GM21515 (cell line): ENCODE measurements around the gene TMEM9.

ENCODE experiments used
- ATAC-seq: cut with Tn5 transposase; IDR thresholded peaks from one replicate; pipeline ENCODE4 v1.9.1; 2021; ENCODE audit not compliant: unreplicated experiment

TMEM9 gene

DNA sequence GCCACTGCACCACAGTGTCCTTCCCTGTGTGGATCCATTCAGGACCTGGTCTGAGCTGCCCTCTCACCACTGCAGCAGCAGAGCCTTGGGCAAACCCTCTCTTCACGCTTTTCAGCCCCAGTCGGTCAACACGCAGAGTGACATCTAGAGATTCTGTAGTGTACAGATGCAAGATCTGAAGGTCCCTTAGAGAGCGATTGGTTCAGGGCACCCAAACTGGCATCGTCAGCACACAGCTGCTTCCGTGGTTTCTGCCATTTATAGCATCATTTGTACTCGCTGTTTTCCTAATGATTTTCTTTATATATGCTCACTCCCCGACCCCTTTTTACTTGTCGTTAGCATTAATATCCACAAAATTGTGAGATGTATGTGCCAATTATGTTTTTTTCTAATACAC lies 25.8 kb downstream of the TMEM9 start:
- ATAC-seq = no peak

DNA sequence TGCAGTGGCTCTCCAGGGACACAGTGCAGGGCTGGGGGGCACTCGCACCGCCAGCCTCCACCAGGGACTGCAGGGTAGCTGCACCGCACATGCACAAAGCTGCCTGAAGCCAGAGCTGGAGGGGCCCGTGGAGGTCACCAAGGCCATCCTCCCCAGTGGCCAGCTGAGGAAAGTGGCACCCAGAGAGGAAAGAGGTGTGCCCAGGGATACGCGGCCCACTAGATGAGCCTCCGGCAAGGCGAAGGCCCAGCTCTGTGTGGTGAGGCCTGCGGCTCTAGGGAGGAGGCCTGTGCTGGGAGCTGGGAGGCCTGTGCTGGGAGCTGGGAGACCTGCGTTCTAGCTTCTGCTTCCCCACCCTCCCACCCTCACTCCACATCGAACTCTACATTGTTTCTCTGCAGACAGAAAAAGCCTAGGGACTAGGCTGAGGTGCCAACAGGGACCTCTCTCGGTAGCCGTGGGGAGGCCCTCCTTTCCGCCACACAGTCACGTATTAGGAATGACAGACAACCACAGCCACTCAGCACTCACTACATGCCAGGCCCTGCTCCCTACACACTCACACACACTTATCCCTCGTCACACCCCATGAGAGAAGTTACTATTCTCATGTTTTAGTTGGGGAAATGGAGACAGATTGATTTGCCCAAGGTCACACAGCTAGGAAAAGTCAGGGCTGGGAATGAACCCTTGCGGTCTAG lies 26.4 kb downstream of the TMEM9 start:
- ATAC-seq = no peak

DNA sequence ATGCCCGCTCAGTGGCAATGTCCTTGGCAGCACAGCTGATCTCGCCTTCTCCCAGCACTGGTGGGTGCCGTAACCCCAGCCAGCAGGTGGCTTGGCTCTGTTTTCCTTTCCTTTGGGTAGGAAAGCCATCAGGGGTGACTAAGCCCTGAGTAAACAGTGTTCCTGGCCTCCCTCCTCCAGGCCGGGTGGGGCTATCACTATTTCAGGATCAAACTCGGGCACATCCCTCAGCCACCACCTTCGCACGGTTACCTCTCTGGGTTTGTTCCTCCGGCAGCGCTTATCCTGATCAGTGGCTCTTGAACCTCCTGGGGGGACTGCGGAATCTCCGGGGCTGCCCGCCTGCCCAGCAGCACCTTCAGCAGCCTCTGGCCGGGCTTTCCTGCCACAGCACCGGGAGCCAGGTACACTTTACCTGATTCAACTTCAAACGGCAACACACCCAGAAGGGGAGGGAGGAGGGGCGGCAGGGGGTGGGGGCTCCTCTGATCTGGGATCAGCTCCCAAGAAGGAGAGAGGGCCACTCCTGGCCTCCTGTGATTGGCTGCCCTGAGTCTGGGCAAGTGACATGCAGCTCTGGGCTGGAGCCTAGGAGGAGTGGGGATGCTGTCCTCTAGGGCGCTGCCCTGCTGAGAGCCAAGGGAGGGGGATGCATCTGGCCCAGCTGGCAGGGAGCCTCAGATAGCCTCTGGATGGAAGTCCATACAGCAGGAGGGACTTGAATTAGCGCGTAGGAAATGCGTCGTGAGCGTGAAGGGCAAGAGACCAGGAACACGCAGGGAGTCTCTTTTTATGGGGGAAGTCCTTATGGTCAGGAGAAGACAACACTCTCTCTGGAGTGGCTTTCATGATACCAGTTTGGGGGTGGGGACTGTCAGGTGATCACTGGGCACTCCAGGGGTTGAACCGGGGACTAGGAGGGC lies 27.2 kb downstream of the TMEM9 start, which contains the start of gene ASCL5:
Gene ASCL5, minus strand, starts transcription at position 353 of the 923 bp plus-strand sequence. CDS start 11,812 bp downstream, outside the sequence.
- ATAC-seq = no peak

DNA sequence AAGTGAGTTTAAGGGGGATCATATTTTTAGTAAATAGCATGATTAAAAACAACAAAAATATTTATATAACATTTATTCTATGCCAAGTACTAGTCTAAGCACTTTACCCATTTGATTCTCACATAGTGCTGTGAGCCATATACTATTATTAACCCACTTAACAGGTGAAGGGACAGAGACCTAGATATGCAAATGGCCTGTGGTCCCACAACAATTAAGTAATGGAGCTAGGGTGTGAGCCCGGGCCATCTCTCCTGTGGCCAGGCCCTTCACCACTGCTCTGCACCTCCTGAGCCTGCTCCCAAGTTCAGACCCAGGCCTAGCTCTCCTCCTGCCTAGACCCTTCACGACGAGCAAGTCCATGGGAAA lies 27.8 kb downstream of the TMEM9 start:
- ATAC-seq = no peak

DNA sequence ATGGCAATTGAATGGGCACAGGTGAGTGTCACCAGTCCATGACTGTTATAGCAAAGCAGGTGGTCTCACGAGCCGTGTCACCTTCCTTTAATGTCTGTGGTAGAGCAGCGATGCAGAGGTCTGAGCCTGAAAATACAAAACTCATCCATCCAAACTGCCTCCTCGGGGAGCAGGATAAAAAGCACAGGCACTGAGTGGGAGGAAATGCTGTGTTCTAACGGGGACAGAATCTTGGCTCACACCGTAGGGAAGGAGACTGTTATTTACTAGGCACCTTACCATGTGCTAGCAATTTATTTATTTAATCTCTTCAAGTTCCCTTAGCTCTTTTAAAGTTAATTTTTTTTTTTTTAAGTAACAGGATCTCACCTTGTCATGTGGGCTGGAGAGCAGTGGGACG lies 28.5 kb downstream of the TMEM9 start:
- no peak for ATAC-seq

DNA sequence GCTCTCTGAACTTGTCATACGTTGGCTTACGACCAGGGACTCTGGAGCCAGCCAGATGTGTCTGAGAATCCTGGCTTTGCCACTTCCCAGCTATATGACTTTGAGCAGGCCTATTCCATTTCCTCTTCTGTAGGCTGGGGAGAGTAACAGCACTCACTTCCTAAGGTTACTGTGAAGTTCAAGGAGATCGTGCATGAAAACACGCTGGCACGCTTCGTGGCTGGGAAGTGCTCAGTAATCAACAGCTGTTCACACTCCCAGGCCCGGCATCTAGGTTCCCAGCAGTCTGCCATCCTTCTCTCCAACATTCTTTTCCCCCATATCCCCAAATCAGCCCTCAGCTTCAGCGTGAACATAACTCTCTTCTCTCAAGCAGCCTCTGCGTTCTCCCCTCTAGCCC lies 29.3 kb downstream of the TMEM9 start:
- ATAC-seq = no peak

DNA sequence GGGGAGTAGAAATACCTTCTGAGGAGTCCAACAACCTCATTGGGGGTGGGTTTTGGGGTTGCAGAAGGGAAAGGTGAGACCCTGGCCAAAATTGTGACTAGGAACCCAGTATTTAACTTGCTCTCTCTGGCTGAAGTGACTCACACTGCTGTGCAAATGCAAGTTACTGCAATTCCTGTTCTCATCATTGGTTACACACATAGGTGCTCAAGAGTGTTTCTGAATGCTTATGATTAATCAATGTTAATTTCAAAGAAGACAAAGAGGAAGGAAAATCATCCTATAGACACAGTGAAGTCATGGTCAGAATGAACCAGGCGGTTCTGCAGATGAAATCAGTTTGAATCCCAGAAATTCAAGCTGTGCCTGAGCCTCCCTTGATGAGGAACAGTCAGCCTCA lies 30.4 kb downstream of the TMEM9 start:
- ATAC-seq = no peak

DNA sequence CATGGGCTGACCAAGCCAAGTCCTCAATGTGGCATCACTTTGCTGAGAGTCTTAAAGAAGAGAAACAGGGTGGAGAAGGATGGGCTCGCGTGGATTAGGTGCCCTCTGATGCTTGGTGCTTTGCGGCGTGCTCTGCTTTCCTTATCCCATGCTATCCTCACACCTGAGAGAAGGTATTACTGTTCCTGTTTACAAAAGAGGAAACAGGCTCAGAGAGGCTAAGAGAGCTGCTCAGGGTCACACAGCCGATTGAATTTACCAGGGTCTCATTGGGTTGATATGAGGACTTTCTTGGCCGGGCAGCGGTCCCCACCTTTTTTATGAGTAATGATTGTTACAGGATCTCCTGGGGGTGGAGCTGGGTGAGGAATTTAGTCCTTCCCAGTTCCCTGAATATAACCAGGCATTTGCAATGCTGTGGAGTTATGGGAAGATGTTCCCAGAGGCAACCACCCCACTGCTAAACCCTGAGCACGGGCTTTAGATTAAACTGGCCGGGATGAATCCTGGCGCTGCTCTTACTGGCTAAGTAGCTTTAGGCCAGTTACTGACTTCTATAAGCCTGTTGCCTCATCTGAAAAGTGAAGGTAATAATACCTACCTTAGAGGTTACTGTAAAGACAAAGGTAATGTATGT lies 31.8 kb downstream of the TMEM9 start:
- ATAC-seq = no peak

DNA sequence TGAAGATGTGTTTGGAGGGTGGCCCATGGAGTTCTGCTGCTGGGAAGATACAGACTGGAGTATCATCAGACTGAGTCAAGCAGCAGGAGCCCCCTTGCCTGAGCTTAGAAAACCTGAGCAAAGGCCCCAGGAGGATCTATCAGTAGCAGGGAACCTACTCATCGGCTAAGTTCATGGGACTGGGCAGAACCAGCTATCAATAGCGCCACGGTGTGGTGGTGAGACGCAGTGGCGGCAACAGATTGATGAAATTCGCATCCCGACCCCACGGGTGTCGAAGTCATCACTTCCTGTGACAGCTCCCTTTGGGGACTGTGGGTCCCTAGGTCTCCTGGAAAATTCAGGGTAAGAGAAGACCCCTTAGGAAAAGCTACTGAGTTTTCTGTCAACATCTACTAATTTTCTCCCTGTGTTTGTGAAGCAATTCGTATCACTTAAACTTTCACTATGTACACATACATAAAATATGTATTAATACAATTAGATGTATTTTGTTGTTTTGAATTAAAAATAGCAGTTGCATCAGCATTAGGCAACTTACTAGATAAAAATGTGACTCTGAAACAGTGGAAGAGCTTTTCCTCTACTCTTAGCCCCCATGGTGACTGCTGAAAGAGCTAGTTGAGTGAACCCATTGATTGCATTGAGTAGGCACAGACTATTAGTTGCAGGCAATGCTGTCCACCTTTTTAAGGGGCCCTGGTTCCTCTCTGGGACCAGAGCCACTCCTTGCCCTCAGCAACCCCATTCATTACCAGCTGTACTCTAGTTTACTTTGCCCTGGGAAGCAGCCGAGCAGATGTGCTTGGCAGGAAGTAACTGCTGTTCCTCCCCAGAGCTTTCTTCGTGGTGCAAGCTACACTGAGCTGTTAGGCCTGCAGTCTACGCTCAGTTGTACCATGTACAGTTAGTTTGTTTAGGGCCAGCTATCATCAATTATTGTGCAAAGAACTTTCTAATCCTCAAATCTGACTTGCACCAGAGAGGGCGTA lies 34.8 kb downstream of the TMEM9 start:
- ATAC-seq = no peak

DNA sequence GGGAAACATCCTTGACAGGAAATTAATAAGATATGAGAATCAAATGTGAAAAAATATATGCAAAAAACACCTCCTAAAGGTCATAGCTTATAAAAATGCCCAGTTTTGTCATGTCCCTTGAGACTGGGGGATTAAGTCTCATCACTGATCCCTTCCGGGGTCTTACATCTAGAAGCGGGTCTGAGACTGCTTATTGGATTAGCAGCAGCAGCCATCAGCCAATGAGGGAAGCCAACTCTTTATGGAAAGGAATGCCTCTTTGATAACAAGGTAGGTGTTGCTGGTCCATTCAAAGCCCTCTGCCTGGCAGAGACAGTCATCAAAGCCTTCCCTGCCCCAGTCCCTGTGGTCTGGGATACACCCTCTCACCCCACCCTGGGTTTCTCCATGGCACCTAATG lies 38.2 kb downstream of the TMEM9 start:
- no peak for ATAC-seq

DNA sequence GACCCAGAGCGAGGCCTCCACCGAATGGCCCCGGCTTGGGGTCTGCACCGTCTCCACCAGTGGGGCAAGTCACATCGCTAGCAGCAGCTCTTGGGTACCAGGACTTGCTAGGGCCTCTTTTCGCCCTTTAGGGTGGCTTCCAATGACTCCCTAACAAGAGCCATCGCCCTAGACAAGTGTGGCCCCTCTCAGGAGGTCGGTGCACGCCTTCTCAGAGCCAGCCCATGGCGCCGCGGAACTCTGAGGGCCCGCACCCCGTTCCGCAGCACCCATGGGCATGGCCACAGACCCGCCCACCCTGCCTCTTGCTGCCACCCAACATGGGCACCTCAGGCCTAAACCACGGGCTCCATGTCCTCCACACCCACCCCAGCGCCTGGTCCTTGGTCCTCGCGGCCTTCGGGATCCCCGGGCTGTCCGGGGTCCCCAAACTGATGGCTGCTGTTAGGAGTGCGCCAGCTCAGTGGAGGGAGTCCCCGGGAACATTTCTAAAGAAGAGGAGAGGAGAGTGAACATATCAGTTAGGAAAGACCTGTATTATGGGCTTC lies 38.8 kb downstream of the TMEM9 start:
- no peak for ATAC-seq

DNA sequence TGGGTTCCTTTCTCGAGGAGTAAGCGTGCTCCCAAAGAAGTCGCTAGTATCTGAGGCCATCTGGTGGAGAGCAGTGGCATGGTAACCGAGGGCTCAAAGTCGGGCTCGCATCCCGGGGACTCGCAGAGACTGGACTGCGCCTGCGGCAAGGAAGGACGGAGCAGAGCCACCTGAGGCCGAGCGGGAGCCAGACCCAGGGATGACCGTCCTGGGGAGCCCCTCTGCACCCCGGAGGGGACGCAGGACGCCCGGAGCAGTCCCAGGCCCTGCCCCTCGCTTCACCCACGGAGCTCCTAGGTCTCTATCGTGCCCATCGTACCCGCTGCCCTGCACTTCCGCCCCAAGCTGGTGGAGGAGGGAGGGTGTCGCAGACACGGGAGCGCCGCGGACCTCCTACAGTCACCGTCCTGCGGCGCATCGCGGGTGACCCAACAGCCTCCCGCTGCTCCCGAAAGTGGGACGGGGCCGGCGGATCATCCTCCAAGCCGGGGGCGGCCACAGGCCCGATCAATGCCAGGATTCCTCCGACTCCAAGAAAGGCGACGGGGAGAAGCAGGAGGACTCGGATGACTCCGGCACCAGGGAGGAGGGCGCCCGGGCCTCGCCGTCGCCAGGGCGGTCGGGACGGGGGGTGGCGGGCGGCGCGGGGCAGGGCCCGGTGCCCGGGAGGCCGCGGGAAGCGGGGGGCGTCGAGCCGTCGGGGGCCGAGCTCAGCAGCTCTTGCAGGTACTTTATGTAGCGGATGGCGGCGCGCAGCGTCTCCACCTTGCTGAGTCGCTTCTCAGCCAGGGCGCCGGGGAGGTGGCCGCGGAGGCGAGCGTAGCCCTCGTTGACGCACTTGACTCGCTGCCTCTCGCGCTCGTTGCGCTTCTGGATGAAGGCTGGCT lies 39.8 kb downstream of the TMEM9 start:
- peak; percentile 69 for ATAC-seq

DNA sequence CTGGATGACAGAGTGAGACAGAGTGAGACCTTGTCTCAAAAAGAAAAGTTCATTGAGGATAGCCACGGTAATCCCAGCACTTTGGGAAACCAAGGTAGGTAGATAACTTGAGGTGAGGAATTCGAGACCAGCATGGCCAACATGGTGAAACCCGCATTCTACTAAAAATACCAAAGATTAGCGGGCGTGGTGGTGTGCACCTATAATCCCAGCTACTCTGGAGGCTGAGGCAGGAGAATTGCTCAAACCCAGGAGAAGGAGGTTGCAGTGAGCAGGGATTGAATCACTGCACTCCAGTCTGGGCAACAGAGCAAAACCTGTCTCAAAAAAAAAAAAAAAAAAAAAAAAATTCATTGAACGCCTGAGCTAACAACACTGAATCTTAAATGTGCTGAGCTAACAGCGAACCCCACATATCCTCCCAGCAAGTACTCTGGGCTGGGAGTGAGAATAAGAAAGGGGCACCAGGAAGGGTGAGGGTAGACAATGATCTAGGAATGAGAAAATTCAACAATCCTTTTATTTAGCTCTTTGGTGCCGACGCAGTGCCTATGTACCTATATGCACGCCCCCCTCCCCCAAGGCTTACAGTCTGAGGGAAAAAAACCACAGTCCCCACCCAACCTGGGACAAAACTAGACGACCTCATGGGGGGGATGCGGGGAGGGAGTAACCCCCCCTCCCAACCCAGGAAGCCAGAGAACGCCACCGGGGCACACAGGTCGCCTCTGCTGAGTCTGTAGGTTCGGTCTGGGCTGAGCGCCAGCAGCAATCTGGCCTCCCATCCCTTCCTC lies 40.6 kb downstream of the TMEM9 start:
- ATAC-seq = no peak

DNA sequence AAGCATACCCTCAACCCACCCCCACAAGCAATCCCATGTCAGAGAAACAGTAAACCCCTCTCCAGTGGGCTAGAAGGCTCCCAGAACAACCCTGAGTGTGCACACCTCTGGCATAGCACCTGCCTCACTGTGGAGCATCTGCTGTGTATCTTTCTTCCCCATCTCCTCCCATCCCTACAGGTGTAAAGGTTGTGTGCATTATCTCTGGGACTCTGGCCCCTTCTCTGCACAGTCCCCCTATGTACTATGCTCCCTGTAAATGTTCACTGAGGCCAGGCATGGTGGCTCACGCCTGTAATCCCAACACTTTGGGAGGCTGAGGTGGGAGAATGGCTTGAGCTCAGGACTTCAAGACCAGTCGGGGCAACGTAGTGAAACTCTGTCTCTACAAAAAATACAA lies 41.3 kb downstream of the TMEM9 start:
- ATAC-seq = no peak

DNA sequence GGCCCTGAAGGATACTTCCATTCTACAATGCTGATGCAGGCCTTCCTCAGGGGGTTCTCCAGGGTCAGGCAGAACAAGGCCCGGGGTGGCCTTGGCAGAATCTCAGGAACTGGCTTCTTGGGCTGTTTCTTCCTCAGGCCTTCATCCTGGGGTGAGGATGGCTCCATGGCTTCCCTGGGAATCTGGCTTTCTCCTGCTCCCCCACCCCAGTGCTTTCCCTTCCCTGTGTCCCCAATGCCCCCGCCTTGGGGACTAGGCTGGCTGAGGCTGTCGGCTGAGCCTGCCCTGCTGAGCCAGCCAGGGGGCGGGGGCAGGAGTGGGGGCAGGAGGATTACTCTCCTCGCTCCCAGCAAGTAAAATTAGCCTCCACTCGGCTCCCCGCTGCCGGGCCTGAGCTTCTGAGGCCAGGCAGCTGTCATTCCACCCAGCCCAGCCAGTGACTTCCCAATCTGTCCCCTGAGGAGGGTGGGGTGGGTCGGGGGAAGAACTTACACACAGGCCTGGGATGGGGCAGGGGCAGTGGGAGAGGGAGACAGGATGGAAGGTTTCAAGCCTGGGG lies 42.0 kb downstream of the TMEM9 start, which contains the start of gene CACNA1S:
Gene CACNA1S, minus strand, starts transcription at position 254 of the 559 bp plus-strand sequence. Its CDS starts 87 bp downstream, at position 167.
- no peak for ATAC-seq

DNA sequence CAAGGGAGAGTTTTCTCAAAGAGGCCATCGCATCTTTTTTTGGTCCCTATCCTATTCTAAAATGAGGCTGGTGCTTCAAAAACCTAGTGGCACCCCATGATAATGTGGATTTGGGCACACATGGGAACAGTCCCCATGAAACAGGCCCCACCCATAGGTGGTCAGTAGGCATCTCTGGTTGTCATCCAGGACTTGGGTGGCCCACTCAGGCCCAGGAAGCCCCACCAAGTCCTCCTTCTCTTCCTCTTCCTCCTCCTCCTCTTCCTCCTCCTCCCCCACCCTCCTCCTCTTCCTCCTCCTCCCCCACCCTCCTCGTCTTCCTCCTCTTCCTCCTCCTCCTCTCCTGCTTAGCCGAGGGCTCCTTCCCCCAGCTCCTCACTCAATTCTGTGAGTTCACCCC lies 42.6 kb downstream of the TMEM9 start:
- no peak for ATAC-seq

DNA sequence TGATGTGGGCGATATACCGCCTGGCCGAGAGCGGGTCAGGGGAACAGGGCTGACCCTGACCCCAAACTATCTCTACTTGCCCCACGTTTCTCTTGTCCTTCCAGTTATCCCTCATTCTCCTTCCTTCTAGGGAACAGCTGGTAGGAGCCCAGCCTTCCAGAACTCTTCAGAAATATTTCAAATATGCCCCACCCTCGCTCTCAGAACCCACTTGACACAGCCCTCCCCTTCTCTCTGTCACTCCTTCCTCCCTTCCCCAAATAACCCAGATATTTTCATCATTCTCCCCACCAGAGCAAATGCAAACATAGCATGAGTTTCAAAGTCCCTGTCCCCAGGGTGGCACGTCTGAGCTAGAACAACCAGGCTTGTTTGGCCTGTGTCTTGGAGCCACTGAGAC lies 43.1 kb downstream of the TMEM9 start:
- no peak for ATAC-seq

DNA sequence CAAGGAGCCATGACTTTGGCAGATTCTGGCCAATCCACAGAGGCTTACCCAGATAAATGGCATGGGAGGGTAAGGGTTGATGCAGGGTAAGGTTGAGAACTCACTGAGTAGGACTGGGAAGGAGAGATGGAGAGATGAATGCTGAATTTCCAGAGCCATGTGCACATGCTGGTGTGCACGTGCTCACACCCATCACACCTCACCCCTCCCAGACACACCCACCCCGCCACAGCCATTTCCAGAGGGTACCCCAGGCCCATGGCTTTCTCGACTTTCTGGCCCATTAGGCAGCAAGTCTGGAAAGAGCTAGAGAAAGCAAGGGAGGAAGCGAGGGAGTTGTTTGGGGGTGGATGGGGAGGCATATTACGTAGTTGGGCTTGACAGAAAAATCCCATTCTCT lies 43.7 kb downstream of the TMEM9 start:
- no peak for ATAC-seq
